Measurements from ENCODE around the gene COL5A1.

DNA sequence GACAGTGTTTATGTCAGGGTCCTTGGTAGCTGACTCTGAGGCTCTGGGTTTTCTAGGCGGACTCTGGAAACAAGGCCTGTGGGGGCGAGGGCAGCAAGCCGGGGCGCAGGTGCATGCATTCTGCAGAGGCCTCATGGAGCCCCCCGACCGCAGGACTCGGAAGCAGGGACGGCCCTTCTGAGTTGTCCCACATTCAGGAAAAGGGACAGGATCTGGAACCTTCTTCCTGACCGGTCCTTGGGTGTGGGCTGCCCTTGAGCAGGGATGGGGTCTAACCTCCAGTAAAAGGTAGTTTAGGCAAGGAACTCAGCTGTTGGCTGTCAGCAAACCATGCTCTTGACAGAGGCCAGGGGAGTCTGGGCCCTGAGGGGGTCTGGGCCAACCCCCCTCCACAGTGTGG, 7.4 kb upstream of the COL5A1 start:
- no peak for TF ChIP-seq POLR2A (IDR thresholded peaks at IDR 0.05)
- TF ChIP-seq, protein P1, sequence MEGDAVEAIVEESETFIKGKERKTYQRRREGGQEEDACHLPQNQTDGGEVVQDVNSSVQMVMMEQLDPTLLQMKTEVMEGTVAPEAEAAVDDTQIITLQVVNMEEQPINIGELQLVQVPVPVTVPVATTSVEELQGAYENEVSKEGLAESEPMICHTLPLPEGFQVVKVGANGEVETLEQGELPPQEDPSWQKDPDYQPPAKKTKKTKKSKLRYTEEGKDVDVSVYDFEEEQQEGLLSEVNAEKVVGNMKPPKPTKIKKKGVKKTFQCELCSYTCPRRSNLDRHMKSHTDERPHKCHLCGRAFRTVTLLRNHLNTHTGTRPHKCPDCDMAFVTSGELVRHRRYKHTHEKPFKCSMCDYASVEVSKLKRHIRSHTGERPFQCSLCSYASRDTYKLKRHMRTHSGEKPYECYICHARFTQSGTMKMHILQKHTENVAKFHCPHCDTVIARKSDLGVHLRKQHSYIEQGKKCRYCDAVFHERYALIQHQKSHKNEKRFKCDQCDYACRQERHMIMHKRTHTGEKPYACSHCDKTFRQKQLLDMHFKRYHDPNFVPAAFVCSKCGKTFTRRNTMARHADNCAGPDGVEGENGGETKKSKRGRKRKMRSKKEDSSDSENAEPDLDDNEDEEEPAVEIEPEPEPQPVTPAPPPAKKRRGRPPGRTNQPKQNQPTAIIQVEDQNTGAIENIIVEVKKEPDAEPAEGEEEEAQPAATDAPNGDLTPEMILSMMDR (IDR thresholded peaks at IDR 0.05), result no peak

Measured in Peyer's patch (tissue), 4 donors.